Thyroid gland (tissue), 4 donors: ENCODE results near the gene C22orf31. TPM values are rescaled to one million over a fixed set of nuclear protein-coding genes. Genes with fewer than 3 reads are reported as not detected.

ENCODE experiments used
- DNase-seq, 2 donors: peaks; one replicate each; pipeline ENCODE4 v3.0.0-alpha.2; 2019
- H3K27ac ChIP-seq, 3 donors: fragments of 200-600 bp; sonication (generic); 1 replicate in 2 of 3; 2 replicates in 1 of 3; pipeline ENCODE4 v1.5.1; 2016 to 2019; ENCODE audit warnings: mild to moderate bottlenecking in 1 of 3, moderate library complexity in 1 of 3
- H3K27me3 ChIP-seq: fragments of 200-600 bp; sonication (generic); one replicate; pipeline ENCODE4 v1.5.1; 2019
- H3K36me3 ChIP-seq, 2 donors: fragments of 200-600 bp; sonication (generic); one replicate each; pipeline ENCODE4 v1.5.1; 2016 to 2019
- H3K4me1 ChIP-seq, 2 donors: fragments of 200-600 bp; sonication (generic); one replicate each; pipeline ENCODE4 v1.5.1; 2017 to 2019
- H3K4me3 ChIP-seq, 3 donors: fragments of 200-600 bp; sonication (generic); replicated peaks in 1 of 3; 1 replicate in 2 of 3; 2 replicates in 1 of 3; pipeline ENCODE4 v1.5.1; 2016; ENCODE audit warnings: mild to moderate bottlenecking in 1 of 3
- H3K9me3 ChIP-seq: fragments of 200-600 bp; sonication (generic); one replicate; pipeline ENCODE4 v1.5.1; 2017
- CTCF ChIP-seq, 6 experiments: fragments of 200-600 bp in 3 of 6; fragments of 450-650 bp in 3 of 6; sonication (generic) in 3 of 6; IDR thresholded peaks; one replicate each; pipeline ENCODE4 v1.5.1; 2016 to 2019; ENCODE audit warnings: antibody characterized with exemption in 6 of 6, mild to moderate bottlenecking in 2 of 6, inconsistent platforms in 1 of 6, moderate library complexity in 1 of 6
- POLR2A ChIP-seq, 2 donors: fragments of 450-650 bp; IDR thresholded peaks; one replicate each; pipeline ENCODE4 v1.6.1; 2017; ENCODE audit warnings: antibody characterized with exemption in 2 of 2, mild to moderate bottlenecking in 2 of 2, moderate library complexity in 1 of 2
- WGBS, 2 donors: methylation state at CpG; one replicate each; pipeline ENCODE4 v1.1.5; 2017; 5-methylcytosine and 5-hydroxymethylcytosine counted together
- intact Hi-C: fragments of 100-400 bp; cut with DNase I; formaldehyde crosslinking; loops from one replicate; pipeline ENCODE4 v1.15.1; 2023
- total RNA-seq, 4 donors: library from RNA; depleted of rRNA; stranded (reverse); fragments of >200 nt; gene quantifications; one replicate each; pipeline ENCODE4 v1.2.3, GENCODE V29; 2016

The C22orf31 gene
- total RNA-seq, 4 donors from 2014 or later, result not detected

GRCh38 chr22:29069463-29069862 is 7.8 kb upstream of the C22orf31 start:
- 58 to 78% methylated on average over 4 of the region's 4 CpGs for WGBS, 2 donors

GRCh38 chr22:29065468-29066190 is 4.0 kb upstream of the C22orf31 start:
- no peaks in the 10 kb centered on the region for H3K27me3 ChIP-seq
- no peak for TF ChIP-seq CTCF (IDR thresholded peaks at IDR 0.05)
- no peak for TF ChIP-seq POLR2A (IDR thresholded peaks at IDR 0.05)
- no peak overlapping the region for H3K27ac ChIP-seq
- DNase-seq, result no peak
- WGBS, 2 donors, result 65 to 78% methylated on average over 7 of the region's 7 CpGs
- no peak overlapping the region for H3K4me3 ChIP-seq
- no peaks in the 10 kb centered on the region for H3K36me3 ChIP-seq
- H3K9me3 ChIP-seq, result no peaks in the 10 kb centered on the region
- peaks cover 0 to 7% of the 10 kb centered on the region in 2 donors for H3K4me1 ChIP-seq
- intact Hi-C loops, result no loop called here

More at GRCh38 chr22:29069463-29069862, 7.8 kb upstream of the C22orf31 start:
- intact Hi-C loops, result no loop called here
- TF ChIP-seq POLR2A (IDR thresholded peaks at IDR 0.05) (no peak), CTCF (IDR thresholded peaks at IDR 0.05) (no peak)
- no peaks in the 10 kb centered on the region for H3K9me3 ChIP-seq
- peaks cover 15 to 23% of the 10 kb centered on the region in 2 donors for H3K4me1 ChIP-seq
- H3K36me3 ChIP-seq, result no peaks in the 10 kb centered on the region
- DNase-seq, result peak in 1 of 2 donors; percentile 42
- no peak overlapping the region for H3K27ac ChIP-seq
- no peak overlapping the region for H3K4me3 ChIP-seq
- no peaks in the 10 kb centered on the region for H3K27me3 ChIP-seq

DNA sequence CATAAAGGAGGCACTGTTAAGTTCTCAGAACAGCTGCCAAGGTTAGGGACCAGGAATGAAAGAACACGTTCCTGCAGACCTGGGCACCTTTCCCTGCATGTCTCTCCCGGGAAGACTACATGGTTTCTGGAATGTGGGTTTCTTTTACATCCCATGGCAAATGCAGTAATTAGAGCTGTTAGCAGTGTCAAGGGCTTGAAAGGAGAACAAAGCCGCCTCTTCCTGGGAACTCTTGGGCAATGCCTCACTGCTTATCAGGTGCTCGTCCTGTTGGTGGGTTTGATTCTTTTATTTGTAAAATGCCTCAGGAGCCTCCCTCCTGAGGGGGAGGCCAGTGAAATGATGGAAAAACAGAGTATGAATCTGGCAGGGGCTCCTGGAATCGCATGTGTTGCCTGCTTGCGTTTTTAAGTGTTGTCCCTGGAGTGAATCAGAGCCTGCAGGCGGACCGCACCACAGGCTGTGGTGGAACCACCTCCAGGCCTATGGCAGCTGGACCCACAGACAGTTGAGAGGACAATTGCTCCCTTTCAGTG is 723 bp upstream of the C22orf31 start:
- Histone ChIP-seq H3K4me1 (peaks cover 0 to 7% of the 10 kb centered on the region in 2 donors), H3K27me3 (no peaks in the 10 kb centered on the region), H3K9me3 (no peaks in the 10 kb centered on the region), H3K27ac (no peak overlapping the region), H3K4me3 (no peak overlapping the region), H3K36me3 (no peaks in the 10 kb centered on the region)
- TF ChIP-seq POLR2A (IDR thresholded peaks at IDR 0.05) (no peak), CTCF (IDR thresholded peaks at IDR 0.05) (no peak)
- DNase-seq, result peak; percentile 24 to 32
- intact Hi-C loops, result no loop called here
- 49 to 60% methylated on average over 8 of the region's 8 CpGs for WGBS, 2 donors

GRCh38 chr22:29060931-29061330 is 700 bp downstream of the C22orf31 start:
- Histone ChIP-seq H3K4me3 (no peak overlapping the region), H3K36me3 (no peaks in the 10 kb centered on the region), H3K4me1 (peaks cover 0 to 7% of the 10 kb centered on the region in 2 donors), H3K27ac (no peak overlapping the region), H3K27me3 (no peaks in the 10 kb centered on the region), H3K9me3 (no peaks in the 10 kb centered on the region)
- 53 to 71% methylated on average over 7 of the region's 7 CpGs for WGBS, 2 donors
- no peak for TF ChIP-seq POLR2A (IDR thresholded peaks at IDR 0.05)
- TF ChIP-seq CTCF (IDR thresholded peaks at IDR 0.05), result no peak
- no peak for DNase-seq
- intact Hi-C loops, result no loop called here

DNA sequence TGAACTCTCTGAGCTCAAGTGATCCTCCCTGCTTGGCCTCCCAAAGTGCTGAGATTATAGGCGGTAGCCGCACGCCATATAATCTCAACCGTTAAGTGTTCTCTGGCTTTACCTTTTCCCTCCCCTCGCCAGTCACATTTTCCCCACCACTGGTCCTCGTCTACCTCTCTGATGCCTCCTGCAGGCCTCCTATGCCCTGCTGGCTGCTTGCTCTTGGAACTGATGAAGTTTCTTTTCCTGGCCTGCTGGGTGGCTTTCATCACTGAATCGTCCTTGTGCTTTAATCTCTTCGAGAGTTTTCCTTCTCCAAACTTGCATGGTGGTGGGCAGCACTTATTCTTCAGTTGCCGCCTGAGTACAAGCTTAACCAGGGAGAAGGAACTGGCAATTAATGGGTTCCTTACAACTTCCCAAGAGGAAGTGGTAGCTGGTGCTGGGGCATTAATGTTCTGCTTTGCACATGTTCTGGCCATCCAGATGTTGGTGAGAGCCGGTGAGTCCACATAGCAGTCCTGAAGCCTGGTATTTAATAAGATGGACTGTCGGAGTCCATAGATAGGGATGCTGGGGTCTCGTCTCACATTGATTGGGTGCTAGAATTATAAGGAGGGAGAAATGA is 1.3 kb downstream of the C22orf31 start:
- WGBS, 2 donors, result 90% methylated on average over 12 of the region's 12 CpGs
- intact Hi-C loops, result no loop called here
- Histone ChIP-seq H3K27me3 (no peaks in the 10 kb centered on the region), H3K4me3 (no peak overlapping the region), H3K9me3 (no peaks in the 10 kb centered on the region), H3K36me3 (no peaks in the 10 kb centered on the region), H3K4me1 (peaks cover 0 to 7% of the 10 kb centered on the region in 2 donors), H3K27ac (no peak overlapping the region)
- TF ChIP-seq POLR2A (IDR thresholded peaks at IDR 0.05) (no peak), CTCF (IDR thresholded peaks at IDR 0.05) (no peak)
- DNase-seq, result no peak
